ENCODE results near the gene PEAR1.

DNA sequence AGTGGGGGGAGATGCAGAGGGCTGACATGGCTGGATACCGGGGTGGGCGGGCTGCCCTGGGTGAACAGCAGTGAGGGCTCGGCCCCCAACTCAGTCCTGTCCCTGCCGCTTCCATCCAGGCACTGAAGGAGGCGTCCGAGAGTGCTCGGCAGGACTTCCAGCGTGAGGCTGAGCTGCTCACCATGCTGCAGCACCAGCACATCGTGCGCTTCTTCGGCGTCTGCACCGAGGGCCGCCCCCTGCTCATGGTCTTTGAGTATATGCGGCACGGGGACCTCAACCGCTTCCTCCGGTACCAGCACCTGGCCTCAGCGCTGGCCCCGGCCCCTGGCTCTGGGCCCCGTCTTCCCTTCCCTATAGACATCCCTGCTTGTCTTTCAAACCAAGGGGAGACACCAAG, 17.2 kb upstream of the PEAR1 start:
- TF ChIP-seq GABPA (IDR thresholded peaks at IDR 0.05; ENCODE audit: borderline replicate concordance, insufficient read depth, low read length) (peak; percentile 35; the same call in 1 of the 2 replicates), YY1 (IDR thresholded peaks at IDR 0.05; ENCODE audit: low read depth, low read length) (no peak), POLR2AphosphoS5 (IDR thresholded peaks at IDR 0.05; ENCODE audit: low read depth, low read length) (no peak)
- TF ChIP-seq, protein P1, sequence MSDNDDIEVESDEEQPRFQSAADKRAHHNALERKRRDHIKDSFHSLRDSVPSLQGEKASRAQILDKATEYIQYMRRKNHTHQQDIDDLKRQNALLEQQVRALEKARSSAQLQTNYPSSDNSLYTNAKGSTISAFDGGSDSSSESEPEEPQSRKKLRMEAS (IDR thresholded peaks at IDR 0.05): peak; percentile 98
- TF ChIP-seq, protein P2, sequence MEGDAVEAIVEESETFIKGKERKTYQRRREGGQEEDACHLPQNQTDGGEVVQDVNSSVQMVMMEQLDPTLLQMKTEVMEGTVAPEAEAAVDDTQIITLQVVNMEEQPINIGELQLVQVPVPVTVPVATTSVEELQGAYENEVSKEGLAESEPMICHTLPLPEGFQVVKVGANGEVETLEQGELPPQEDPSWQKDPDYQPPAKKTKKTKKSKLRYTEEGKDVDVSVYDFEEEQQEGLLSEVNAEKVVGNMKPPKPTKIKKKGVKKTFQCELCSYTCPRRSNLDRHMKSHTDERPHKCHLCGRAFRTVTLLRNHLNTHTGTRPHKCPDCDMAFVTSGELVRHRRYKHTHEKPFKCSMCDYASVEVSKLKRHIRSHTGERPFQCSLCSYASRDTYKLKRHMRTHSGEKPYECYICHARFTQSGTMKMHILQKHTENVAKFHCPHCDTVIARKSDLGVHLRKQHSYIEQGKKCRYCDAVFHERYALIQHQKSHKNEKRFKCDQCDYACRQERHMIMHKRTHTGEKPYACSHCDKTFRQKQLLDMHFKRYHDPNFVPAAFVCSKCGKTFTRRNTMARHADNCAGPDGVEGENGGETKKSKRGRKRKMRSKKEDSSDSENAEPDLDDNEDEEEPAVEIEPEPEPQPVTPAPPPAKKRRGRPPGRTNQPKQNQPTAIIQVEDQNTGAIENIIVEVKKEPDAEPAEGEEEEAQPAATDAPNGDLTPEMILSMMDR (IDR thresholded peaks at IDR 0.05; ENCODE audit: control extremely low read depth in 1 of 3, insufficient read depth in 1 of 3, low read depth in 1 of 3, low read length in 3 of 3): peak; percentile 56 to 76 (median 75)
